CD14-positive monocyte (primary cell): ENCODE results near the gene SKA3. TPM values are rescaled to one million over a fixed set of nuclear protein-coding genes. Genes with fewer than 3 reads are reported as not detected.
A peak's percentile ranks its signal among the peaks of the same experiment; 100 is the strongest.

Experiments
- DNase-seq, 3 donors: peaks; one replicate each; pipeline ENCODE4 v3.0.0-alpha.2; 2011 to 2022
- H2AFZ ChIP-seq: 2 replicates; pipeline ENCODE4 v1.6.0; 2012; ENCODE audit warnings: mild to moderate bottlenecking, low read depth, low read length, inconsistent platforms; ENCODE audit not compliant: insufficient read depth, poor library complexity, severe bottlenecking
- H3K27ac ChIP-seq, 2 donors: 1 replicate in 1 of 2; 2 replicates in 1 of 2; pipeline ENCODE4 v1.5.1; 2012 to 2013; ENCODE audit warnings: low read length in 2 of 2, control low read depth in 1 of 2, inconsistent platforms in 1 of 2, low read depth in 1 of 2, mild to moderate bottlenecking in 1 of 2
- H3K27me3 ChIP-seq, 2 donors: one replicate each; pipeline versions ENCODE4 v1.6.0 to v1.6.1; 2011 to 2013; ENCODE audit warnings: low read length in 2 of 2; ENCODE audit not compliant: control insufficient read depth in 2 of 2, insufficient read depth in 2 of 2
- H3K36me3 ChIP-seq, 2 donors: replicated peaks in 1 of 2; 1 replicate in 1 of 2; 2 replicates in 1 of 2; pipeline versions ENCODE4 v1.5.1 to v1.6.1; 2012 to 2013; ENCODE audit warnings: low read length in 2 of 2, control low read depth in 1 of 2, inconsistent platforms in 1 of 2, mild to moderate bottlenecking in 1 of 2; ENCODE audit not compliant: insufficient read depth in 2 of 2, control insufficient read depth in 1 of 2
- H3K4me1 ChIP-seq, 2 donors: 1 replicate in 1 of 2; 2 replicates in 1 of 2; pipeline versions ENCODE4 v1.5.1 to v1.6.1; 2012 to 2013; ENCODE audit warnings: low read length in 2 of 2, control low read depth in 1 of 2, inconsistent platforms in 1 of 2, mild to moderate bottlenecking in 1 of 2, moderate library complexity in 1 of 2; ENCODE audit not compliant: insufficient read depth in 2 of 2, control insufficient read depth in 1 of 2
- H3K4me2 ChIP-seq: replicated peaks from 2 replicates; pipeline ENCODE3; 2012; ENCODE audit warnings: low read length, moderate library complexity, mild to moderate bottlenecking; ENCODE audit not compliant: poor library complexity, severe bottlenecking; ENCODE audit errors: extremely low read depth
- H3K4me3 ChIP-seq, 3 experiments: fragments of 200-600 bp in 1 of 3; sonication (generic) in 1 of 3; replicated peaks in 1 of 3; 1 replicate in 2 of 3; 2 replicates in 1 of 3; pipeline ENCODE4 v1.5.1; 2011 to 2013; ENCODE audit warnings: low read length in 3 of 3, mild to moderate bottlenecking in 3 of 3, control low read depth in 2 of 3, low read depth in 2 of 3, inconsistent platforms in 1 of 3, moderate library complexity in 1 of 3
- H3K79me2 ChIP-seq: 2 replicates; pipeline ENCODE4 v1.6.0; 2012; ENCODE audit warnings: mild to moderate bottlenecking, control low read depth, inconsistent platforms, low read length, moderate library complexity; ENCODE audit not compliant: insufficient read depth
- H3K9ac ChIP-seq: 2 replicates; pipeline ENCODE4 v1.6.0; 2017; ENCODE audit warnings: low read length, mild to moderate bottlenecking; ENCODE audit not compliant: insufficient read depth, poor library complexity, severe bottlenecking
- H3K9me3 ChIP-seq, 2 donors: replicated peaks in 1 of 2; 1 replicate in 1 of 2; 2 replicates in 1 of 2; pipeline versions ENCODE4 v1.5.1 to v1.6.1; 2012 to 2013; ENCODE audit warnings: low read length in 2 of 2, control low read depth in 1 of 2; ENCODE audit not compliant: control insufficient read depth in 1 of 2, insufficient read depth in 1 of 2
- H4K20me1 ChIP-seq: 2 replicates; pipeline ENCODE4 v1.6.0; 2012; ENCODE audit warnings: mild to moderate bottlenecking, low read length, control low read depth, moderate library complexity; ENCODE audit not compliant: insufficient read depth
- H3K27ac Mint-ChIP-seq, 7 donors: one replicate each; pipeline ENCODE4 v1.8.0; 2020; ENCODE audit warnings: mild to moderate bottlenecking in 7 of 7, mixed read lengths in 7 of 7, moderate library complexity in 6 of 7, inconsistent platforms in 2 of 7
- H3K27me3 Mint-ChIP-seq, 3 donors: one replicate each; pipeline ENCODE4 v1.8.0; 2021 to 2022; ENCODE audit warnings: low read depth in 3 of 3, mild to moderate bottlenecking in 3 of 3, mixed read lengths in 3 of 3, moderate library complexity in 3 of 3, inconsistent platforms in 1 of 3
- H3K36me3 Mint-ChIP-seq, 2 donors: one replicate each; pipeline ENCODE4 v1.8.0; 2020; ENCODE audit warnings: mixed read lengths in 2 of 2, inconsistent platforms in 1 of 2, mild to moderate bottlenecking in 1 of 2
- H3K4me1 Mint-ChIP-seq: one replicate; pipeline ENCODE4 v1.8.0; 2020; ENCODE audit warnings: mild to moderate bottlenecking, mixed read lengths
- H3K4me3 Mint-ChIP-seq, 2 donors: one replicate each; pipeline ENCODE4 v1.8.0; 2020; ENCODE audit warnings: mild to moderate bottlenecking in 2 of 2, mixed read lengths in 2 of 2, moderate library complexity in 1 of 2
- H3K9me3 Mint-ChIP-seq, 7 donors: one replicate each; pipeline ENCODE4 v1.8.0; 2020 to 2022; ENCODE audit warnings: mixed read lengths in 7 of 7, mild to moderate bottlenecking in 6 of 7, moderate library complexity in 6 of 7, inconsistent platforms in 2 of 7
- WGBS: methylation state at CpG from one replicate; pipeline ENCODE4 v1.1.5; 2013; ENCODE audit warnings: missing lambda C conversion rate; ENCODE audit not compliant: insufficient coverage; 5-methylcytosine and 5-hydroxymethylcytosine counted together
- intact Hi-C, 2 donors: fragments of 100-400 bp; cut with micrococcal nuclease; formaldehyde crosslinking; loops; one replicate each; pipeline versions ENCODE4 v1.15.0 to v1.15.1; 2023
- polyA plus RNA-seq, 3 donors: library from polyadenylated mRNA; depleted of rRNA in 1 of 3; unstranded in 2 of 3; stranded (reverse) in 1 of 3; fragments of 300-500 nt in 2 of 3; fragments of >200 nt in 1 of 3; fragmentation: Illumina TruSeq in 2 of 3; gene quantifications; 1 replicate in 2 of 3; 2 replicates in 1 of 3; pipeline ENCODE4 v1.2.3, GENCODE V29; 2012 to 2021
- TF ChIP-seq, protein P1 (sequence below): fragments of 200-600 bp; IDR thresholded peaks from one replicate; pipeline ENCODE4 v1.8.0; 2022; ENCODE audit warnings: antibody characterized with exemption, mild to moderate bottlenecking

SKA3 gene
- polyA plus RNA-seq, 3 donors: 0.12 to 2.5 (median 0.49) TPM

DNA sequence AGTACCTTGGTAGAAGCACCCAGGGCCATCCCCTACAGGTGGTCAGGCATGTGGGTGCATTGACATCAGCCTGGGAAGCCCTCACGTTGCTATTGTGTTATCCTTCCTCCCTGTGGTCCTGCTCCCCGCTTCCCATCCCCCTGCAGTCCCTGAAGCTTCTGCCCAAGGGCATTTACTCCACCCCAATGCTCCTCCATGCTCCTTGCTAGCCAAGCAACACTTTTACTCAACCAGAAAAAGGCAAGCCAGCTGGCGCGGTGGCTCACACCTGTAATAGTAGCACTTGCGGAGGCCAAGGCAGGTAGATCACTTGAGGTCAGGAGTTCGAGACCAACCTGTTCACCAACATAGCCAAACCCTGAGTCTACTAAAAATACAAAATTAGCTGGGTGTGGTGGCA is 60.2 kb downstream of the SKA3 start:
- Histone ChIP-seq H4K20me1 (no peaks in the 10 kb centered on the region), H3K79me2 (no peaks in the 10 kb centered on the region), H3K9ac (no peak overlapping the region), H2AFZ (no peak overlapping the region), H3K36me3 (no peaks in the 10 kb centered on the region), H3K4me3 (no peak overlapping the region), H3K27ac (no peak overlapping the region), H3K4me1 (no peaks in the 10 kb centered on the region), H3K9me3 (no peaks in the 10 kb centered on the region), H3K27me3 (no peaks in the 10 kb centered on the region), H3K4me2 (no peak overlapping the region)
- 92% methylated on average over 2 of the region's 6 CpGs for WGBS
- Mint-ChIP-seq H3K4me1 (no peaks in the 10 kb centered on the region), H3K36me3 (no peaks in the 10 kb centered on the region), H3K9me3 (peaks cover 0 to 4% (median 0%) of the 10 kb centered on the region in 7 donors), H3K27ac (peak overlapping the region in 1 of 7 donors; percentile 62), H3K27me3 (peaks cover 0 to 1% (median 0%) of the 10 kb centered on the region in 3 donors), H3K4me3 (no peak overlapping the region)
- intact Hi-C loops: no loop called here
- TF ChIP-seq, protein P1, sequence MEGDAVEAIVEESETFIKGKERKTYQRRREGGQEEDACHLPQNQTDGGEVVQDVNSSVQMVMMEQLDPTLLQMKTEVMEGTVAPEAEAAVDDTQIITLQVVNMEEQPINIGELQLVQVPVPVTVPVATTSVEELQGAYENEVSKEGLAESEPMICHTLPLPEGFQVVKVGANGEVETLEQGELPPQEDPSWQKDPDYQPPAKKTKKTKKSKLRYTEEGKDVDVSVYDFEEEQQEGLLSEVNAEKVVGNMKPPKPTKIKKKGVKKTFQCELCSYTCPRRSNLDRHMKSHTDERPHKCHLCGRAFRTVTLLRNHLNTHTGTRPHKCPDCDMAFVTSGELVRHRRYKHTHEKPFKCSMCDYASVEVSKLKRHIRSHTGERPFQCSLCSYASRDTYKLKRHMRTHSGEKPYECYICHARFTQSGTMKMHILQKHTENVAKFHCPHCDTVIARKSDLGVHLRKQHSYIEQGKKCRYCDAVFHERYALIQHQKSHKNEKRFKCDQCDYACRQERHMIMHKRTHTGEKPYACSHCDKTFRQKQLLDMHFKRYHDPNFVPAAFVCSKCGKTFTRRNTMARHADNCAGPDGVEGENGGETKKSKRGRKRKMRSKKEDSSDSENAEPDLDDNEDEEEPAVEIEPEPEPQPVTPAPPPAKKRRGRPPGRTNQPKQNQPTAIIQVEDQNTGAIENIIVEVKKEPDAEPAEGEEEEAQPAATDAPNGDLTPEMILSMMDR: no peak
- no peak for DNase-seq

DNA sequence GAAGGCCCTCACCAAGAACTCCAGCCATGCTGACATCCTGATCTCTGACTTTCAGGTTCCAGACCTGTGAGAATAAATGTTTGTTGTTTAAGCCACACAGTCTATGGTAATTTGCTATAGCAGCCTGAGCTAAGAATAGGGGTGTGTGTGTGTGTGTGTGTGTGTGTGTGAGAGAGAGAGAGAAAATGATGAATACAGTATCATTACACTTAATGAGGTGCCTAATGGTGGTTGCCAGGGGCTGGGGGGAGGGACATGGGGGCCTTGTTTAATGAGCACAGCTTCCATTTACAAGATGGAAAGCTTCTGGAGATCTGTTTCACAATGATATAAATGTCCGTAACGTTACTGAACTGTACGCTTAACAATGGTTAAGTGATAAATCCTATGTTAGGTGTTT is 61.1 kb downstream of the SKA3 start:
- Mint-ChIP-seq H3K4me3 (no peak overlapping the region), H3K9me3 (peaks cover 0 to 4% (median 0%) of the 10 kb centered on the region in 7 donors), H3K4me1 (peaks cover 2% of the 10 kb centered on the region), H3K27me3 (peaks cover 0 to 1% (median 1%) of the 10 kb centered on the region in 3 donors), H3K27ac (no peak overlapping the region), H3K36me3 (no peaks in the 10 kb centered on the region)
- H3K36me3 ChIP-seq: no peaks in the 10 kb centered on the region
- H3K4me3 ChIP-seq: no peak overlapping the region
- H3K27me3 ChIP-seq: no peaks in the 10 kb centered on the region
- H3K4me2 ChIP-seq: no peak overlapping the region
- no peaks in the 10 kb centered on the region for H3K79me2 ChIP-seq
- H3K9ac ChIP-seq: no peak overlapping the region
- no peaks in the 10 kb centered on the region for H3K9me3 ChIP-seq
- intact Hi-C loops: no loop called here
- DNase-seq: no peak
- H2AFZ ChIP-seq: no peak overlapping the region
- TF ChIP-seq, protein P1: no peak
- no peaks in the 10 kb centered on the region for H3K4me1 ChIP-seq
- no CpG with 5 or more reads among the region's 3 CpGs for WGBS
- no peaks in the 10 kb centered on the region for H4K20me1 ChIP-seq
- H3K27ac ChIP-seq: no peak overlapping the region
